22Rv1 (cell line): Measurements from ENCODE around the gene PLCB1.

Experiments used
- H3K27ac ChIP-seq: fragments of 450-650 bp; 2 replicates; pipeline ENCODE4 v1.5.1; 2017
- CTCF ChIP-seq: fragments of 450-650 bp; IDR thresholded peaks from 2 replicates; pipeline ENCODE4 v1.5.1; 2017; ENCODE audit warnings: mild to moderate bottlenecking
- ZFX ChIP-seq: fragments of 450-650 bp; IDR thresholded peaks from 2 replicates; pipeline ENCODE4 v1.6.1; 2017; ENCODE audit warnings: antibody characterized with exemption, borderline replicate concordance

PLCB1 gene

GRCh38 chr20:8310618-8311017 lies 178.6 kb downstream of the PLCB1 start:
- H3K27ac ChIP-seq, result no peak overlapping the region
- TF ChIP-seq CTCF (no peak), ZFX (no peak)

DNA sequence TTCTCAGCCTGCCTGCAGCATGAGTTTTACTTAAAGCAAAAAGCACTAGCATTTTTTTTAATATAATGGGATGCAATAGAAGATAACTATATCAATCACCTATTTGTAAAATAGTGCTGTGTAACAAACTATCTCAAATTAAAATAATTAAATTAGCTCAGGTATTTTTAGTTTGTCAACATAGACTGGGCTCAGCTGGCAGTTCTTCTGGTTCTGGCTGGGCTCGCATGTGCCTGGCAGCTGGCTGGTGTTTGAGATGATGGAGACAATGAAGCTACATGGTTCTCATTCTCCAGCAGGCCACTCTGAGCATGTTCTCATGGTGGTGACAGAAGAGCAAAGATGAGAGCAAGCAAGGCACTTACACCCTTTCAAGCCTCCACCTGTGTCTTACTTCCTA lies 181.0 kb downstream of the PLCB1 start:
- TF ChIP-seq CTCF (no peak), ZFX (no peak)
- H3K27ac ChIP-seq, result no peak overlapping the region

- TF ChIP-seq ZFX (no peak), CTCF (no peak)
- no peak overlapping the region for H3K27ac ChIP-seq
Measured at GRCh38 chr20:8315639-8316573, 183.8 kb downstream of the PLCB1 start.

GRCh38 chr20:8317448-8317847 lies 185.4 kb downstream of the PLCB1 start:
- no peak for TF ChIP-seq ZFX
- TF ChIP-seq CTCF, result no peak
- no peak overlapping the region for H3K27ac ChIP-seq

DNA sequence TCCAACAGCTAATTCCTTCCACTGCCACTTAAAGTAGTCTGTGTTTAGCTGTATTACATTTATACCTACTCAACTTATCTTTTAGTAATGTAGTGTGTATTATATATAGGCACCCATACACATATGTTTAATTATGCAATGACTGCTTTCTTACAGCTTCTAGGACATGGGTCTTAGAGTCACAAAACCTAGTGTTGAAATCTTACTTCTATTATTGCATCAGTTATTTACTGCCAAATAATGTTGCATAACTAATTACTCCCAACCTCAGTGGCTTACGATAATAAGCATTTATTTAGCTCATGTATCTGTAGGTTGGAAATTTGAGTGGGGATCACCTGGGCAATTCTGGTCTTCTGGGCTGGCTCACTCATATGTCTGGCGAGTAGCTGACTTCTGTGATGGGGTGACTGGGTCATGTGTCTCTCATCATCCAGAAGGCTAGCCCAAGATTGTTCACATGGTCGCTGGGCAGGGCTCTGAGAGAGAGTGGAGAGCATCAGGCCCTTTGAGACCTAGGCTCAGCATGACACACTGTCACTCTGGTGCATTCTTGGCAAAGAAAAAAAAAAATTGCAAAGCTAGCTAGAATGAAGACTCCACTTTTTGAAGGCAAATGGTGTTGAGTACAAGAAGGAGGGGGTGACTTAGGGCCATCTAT lies 187.0 kb downstream of the PLCB1 start:
- no peak overlapping the region for H3K27ac ChIP-seq
- no peak for TF ChIP-seq ZFX
- no peak for TF ChIP-seq CTCF

DNA sequence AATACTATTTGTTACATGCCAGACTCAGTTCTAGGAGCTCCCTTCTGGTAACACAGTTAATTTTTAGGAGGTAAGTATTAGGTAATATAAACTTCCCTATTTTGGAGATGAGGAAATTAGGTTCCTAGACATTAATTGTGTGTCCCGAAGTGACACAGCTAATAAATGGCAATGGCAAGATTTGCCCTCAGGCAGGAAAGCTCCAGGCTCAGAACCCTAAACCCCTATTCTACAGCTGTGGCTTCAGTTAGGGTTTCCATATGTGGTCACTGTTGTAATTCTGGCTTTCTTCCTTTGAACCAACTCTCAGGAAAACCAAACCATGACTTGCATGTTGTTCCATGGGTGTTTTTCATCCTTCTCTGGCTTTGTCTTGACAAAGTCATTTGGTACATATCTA lies 188.2 kb downstream of the PLCB1 start:
- no peak overlapping the region for H3K27ac ChIP-seq
- TF ChIP-seq CTCF, result no peak
- TF ChIP-seq ZFX, result no peak

DNA sequence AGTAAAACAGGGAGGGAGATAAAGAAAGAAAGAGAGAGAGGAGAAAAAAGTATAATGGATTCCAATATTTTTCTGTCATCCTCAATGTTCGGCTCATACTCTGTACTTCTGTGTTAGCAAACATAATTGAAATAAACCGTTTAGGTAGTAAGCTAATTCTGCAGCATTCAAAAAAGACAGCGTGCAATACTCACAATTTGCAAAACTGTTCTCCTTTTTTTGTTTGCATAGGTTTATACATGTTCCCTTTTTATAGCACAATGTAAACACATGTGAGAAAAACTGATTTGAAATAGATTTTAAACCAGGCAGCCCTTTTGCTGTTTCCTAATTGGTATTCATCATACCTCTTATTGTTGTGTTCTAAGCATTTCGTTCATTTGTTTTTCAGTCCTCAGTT lies 188.9 kb downstream of the PLCB1 start:
- no peak overlapping the region for H3K27ac ChIP-seq
- TF ChIP-seq ZFX, result no peak
- no peak for TF ChIP-seq CTCF
